ENCODE results near the gene EXOG. TPM values are rescaled to one million over a fixed set of nuclear protein-coding genes. Genes with fewer than 3 reads are reported as not detected.

Gene EXOG
- total and polyA plus RNA-seq, 10 of the 15 experiments (the other 5 are each of a cell fraction or from before 2014, with no cell fraction given): 7.8 to 20.9 (median 19.6) TPM

DNA sequence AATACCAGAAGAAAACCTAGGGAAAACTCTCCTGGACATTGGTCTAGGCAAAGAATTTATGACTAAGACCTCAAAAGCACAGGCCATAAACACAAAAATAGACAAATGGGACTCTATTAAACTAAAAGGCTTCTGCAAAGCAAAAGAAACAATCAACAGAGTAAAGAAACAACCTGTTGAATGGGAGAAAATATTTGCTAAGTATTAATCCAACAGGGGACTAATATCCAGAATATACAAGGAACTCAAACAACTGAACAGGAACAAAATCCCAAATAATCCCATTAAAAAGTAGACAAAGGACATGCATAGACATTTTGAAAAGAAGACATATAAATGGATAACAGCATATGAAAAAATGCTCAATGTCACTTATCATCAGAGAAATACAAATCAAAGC lies 49.3 kb upstream of the EXOG start:
- no peaks in the 10 kb centered on the region for H3K36me3 ChIP-seq (ENCODE audit: control insufficient read depth in 2 of 2, insufficient read depth in 2 of 2, low read length in 1 of 2)
- no TSS peak for BruUV-seq (replicated peaks)
- ChIA-PET CTCF (no interaction called here), POLR2A (interaction anchor here (0.7 kb wide), 1 partner anchor 221 kb away, joined by 3 read pairs; no protein-coding TSS in a partner anchor), RAD21 (ENCODE audit: unreplicated experiment) (no interaction called here), SMC1A (ENCODE audit: uncharacterized antibody, unreplicated experiment) (no interaction called here)
- in situ Hi-C loops (cut with MboI) (no loop called here), intact Hi-C loops (cut with micrococcal nuclease; ENCODE audit: unreplicated experiment) (no loop called here)
- H3K4me3 ChIP-seq: no peak overlapping the region
- no peak overlapping the region for H3K9ac ChIP-seq (ENCODE audit: control insufficient read depth, insufficient read depth, low read length)
- H4K20me1 ChIP-seq (ENCODE audit: control insufficient read depth, insufficient read depth): no peaks in the 10 kb centered on the region
- no peaks in the 10 kb centered on the region for H3K27me3 ChIP-seq (replicated peaks in 1 of 2; ENCODE audit: control insufficient read depth in 2 of 2, insufficient read depth in 2 of 2, low read length in 1 of 2)
- no peaks in the 10 kb centered on the region for H3K4me1 ChIP-seq (ENCODE audit: control insufficient read depth, insufficient read depth, low read length)
- H2AFZ ChIP-seq (ENCODE audit: control insufficient read depth, low read depth, low read length): no peak overlapping the region
- no peak for ATAC-seq
- no peaks in the 10 kb centered on the region; the same call in 2 of the 3 replicates for H3K9me3 ChIP-seq (replicated peaks; ENCODE audit: control insufficient read depth, insufficient read depth, low read length)
- no peaks in the 10 kb centered on the region for H3K79me2 ChIP-seq (ENCODE audit: control insufficient read depth, insufficient read depth, low read length)
- no peak overlapping the region for H3K4me2 ChIP-seq (ENCODE audit: control insufficient read depth, insufficient read depth)
- H3K27ac ChIP-seq (ENCODE audit: control insufficient read depth, insufficient read depth): no peak overlapping the region
- no peak for TF ChIP-seq SUPT20H (IDR thresholded peaks at IDR 0.05; ENCODE audit: borderline replicate concordance, control insufficient read depth, low read depth, low read length)
- no peak for TF ChIP-seq CHD2 (IDR thresholded peaks at IDR 0.05; ENCODE audit: borderline replicate concordance, low read depth, low read length)
- no peak for TF ChIP-seq ZNF24 (IDR thresholded peaks at IDR 0.05)
- TF ChIP-seq KLF5 (IDR thresholded peaks at IDR 0.05; ENCODE audit: partially characterized antibody): no peak
- no peak for TF ChIP-seq CHD4 (IDR thresholded peaks at IDR 0.05)
- TF ChIP-seq TBL1XR1 (IDR thresholded peaks at IDR 0.05; ENCODE audit: low read depth, low read length): no peak
- no peak for TF ChIP-seq RCOR1 (conservative IDR thresholded peaks at IDR 0.05; ENCODE audit: low read depth, low read length)
- TF ChIP-seq HDAC2 (IDR thresholded peaks at IDR 0.05): no peak
- no peak for FAIRE-seq
- no peak for DNase-seq (ENCODE audit: low read depth, low spot score)

DNA sequence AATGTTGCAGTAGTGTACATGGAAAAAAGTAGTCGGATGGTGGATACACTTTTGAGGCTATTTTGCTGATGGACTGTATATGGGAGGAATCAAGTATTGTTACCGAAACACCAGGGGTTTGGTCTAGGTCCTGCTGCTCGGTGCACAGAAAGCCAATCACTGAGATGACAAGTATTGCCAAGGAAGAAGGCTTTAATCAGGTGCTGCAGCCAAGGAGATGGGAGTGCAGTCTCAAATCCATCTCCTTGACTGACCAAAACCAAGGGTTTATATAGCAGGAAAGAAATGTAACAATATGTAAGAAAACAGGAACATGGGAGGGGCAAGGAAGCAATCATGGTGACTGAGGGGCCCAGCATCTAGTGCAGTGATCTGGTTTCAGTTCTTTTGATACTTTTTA lies 45.3 kb upstream of the EXOG start:
- FAIRE-seq (no peak), ATAC-seq (no peak), DNase-seq (ENCODE audit: low read depth, low spot score) (no peak)
- Histone ChIP-seq H3K27ac (ENCODE audit: control insufficient read depth, insufficient read depth) (no peak overlapping the region), H3K36me3 (ENCODE audit: control insufficient read depth in 2 of 2, insufficient read depth in 2 of 2, low read length in 1 of 2) (no peaks in the 10 kb centered on the region), H3K27me3 (replicated peaks in 1 of 2; ENCODE audit: control insufficient read depth in 2 of 2, insufficient read depth in 2 of 2, low read length in 1 of 2) (no peaks in the 10 kb centered on the region; a peak in 1 of 4 replicates), H3K4me2 (ENCODE audit: control insufficient read depth, insufficient read depth) (no peak overlapping the region), H2AFZ (ENCODE audit: control insufficient read depth, low read depth, low read length) (no peak overlapping the region), H3K9ac (ENCODE audit: control insufficient read depth, insufficient read depth, low read length) (no peak overlapping the region), H3K4me3 (no peak overlapping the region), H3K9me3 (replicated peaks; ENCODE audit: control insufficient read depth, insufficient read depth, low read length) (no peaks in the 10 kb centered on the region; the same call in 2 of the 3 replicates), H4K20me1 (ENCODE audit: control insufficient read depth, insufficient read depth) (peaks cover under 1% of the 10 kb centered on the region; the same call in 1 of the 2 replicates), H3K4me1 (ENCODE audit: control insufficient read depth, insufficient read depth, low read length) (peaks cover 13% of the 10 kb centered on the region), H3K79me2 (ENCODE audit: control insufficient read depth, insufficient read depth, low read length) (no peaks in the 10 kb centered on the region; the same call in 1 of the 2 replicates)
- intact Hi-C loops (cut with micrococcal nuclease; ENCODE audit: unreplicated experiment) (no loop called here), in situ Hi-C loops (cut with MboI) (no loop called here)
- POLR2A ChIA-PET: no interaction called here
- no TSS peak for BruUV-seq (replicated peaks)
- SMC1A ChIA-PET (ENCODE audit: uncharacterized antibody, unreplicated experiment): no interaction called here
- RAD21 ChIA-PET (ENCODE audit: unreplicated experiment): no interaction called here
- WGBS (ENCODE audit: insufficient coverage, insufficient replicate concordance, low lambda C conversion rate, missing lambda C conversion rate): 71% methylated on average over 3 of the region's 3 CpGs
- CTCF ChIA-PET: interaction anchor here (1.0 to 1.3 kb wide), 2 partner anchors 70 to 104 kb away, joined by 3 read pairs; partner anchors contain the start of gene XYLB
- TF ChIP-seq EGR1 (IDR thresholded peaks at IDR 0.05; ENCODE audit: borderline replicate concordance in 1 of 2, low read depth in 2 of 2, low read length in 2 of 2) (no peak), SMARCA5 (IDR thresholded peaks at IDR 0.05) (no peak), PAX5 (IDR thresholded peaks at IDR 0.05; ENCODE audit: borderline replicate concordance, low read depth, low read length) (no peak), CHD4 (IDR thresholded peaks at IDR 0.05) (no peak), MXI1 (IDR thresholded peaks at IDR 0.05; ENCODE audit: low read depth, low read length) (no peak), ZNF24 (IDR thresholded peaks at IDR 0.05) (no peak), IKZF2 (IDR thresholded peaks at IDR 0.05) (no peak), CBFB (IDR thresholded peaks at IDR 0.05; ENCODE audit: low read depth) (no peak)
- TF ChIP-seq, protein P1, sequence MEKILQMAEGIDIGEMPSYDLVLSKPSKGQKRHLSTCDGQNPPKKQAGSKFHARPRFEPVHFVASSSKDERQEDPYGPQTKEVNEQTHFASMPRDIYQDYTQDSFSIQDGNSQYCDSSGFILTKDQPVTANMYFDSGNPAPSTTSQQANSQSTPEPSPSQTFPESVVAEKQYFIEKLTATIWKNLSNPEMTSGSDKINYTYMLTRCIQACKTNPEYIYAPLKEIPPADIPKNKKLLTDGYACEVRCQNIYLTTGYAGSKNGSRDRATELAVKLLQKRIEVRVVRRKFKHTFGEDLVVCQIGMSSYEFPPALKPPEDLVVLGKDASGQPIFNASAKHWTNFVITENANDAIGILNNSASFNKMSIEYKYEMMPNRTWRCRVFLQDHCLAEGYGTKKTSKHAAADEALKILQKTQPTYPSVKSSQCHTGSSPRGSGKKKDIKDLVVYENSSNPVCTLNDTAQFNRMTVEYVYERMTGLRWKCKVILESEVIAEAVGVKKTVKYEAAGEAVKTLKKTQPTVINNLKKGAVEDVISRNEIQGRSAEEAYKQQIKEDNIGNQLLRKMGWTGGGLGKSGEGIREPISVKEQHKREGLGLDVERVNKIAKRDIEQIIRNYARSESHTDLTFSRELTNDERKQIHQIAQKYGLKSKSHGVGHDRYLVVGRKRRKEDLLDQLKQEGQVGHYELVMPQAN (conservative IDR thresholded peaks at IDR 0.05): no peak
- TF ChIP-seq, protein P2, sequence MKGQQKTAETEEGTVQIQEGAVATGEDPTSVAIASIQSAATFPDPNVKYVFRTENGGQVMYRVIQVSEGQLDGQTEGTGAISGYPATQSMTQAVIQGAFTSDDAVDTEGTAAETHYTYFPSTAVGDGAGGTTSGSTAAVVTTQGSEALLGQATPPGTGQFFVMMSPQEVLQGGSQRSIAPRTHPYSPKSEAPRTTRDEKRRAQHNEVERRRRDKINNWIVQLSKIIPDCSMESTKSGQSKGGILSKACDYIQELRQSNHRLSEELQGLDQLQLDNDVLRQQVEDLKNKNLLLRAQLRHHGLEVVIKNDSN (IDR thresholded peaks at IDR 0.05; ENCODE audit: borderline replicate concordance, extremely low read length, insufficient read depth, low read depth, low read length): no peak
